T47D (cell line): ENCODE data around the gene SCFD2.

Experiments
- DNase-seq, 2 experiments: peaks; one replicate each; pipeline versions ENCODE4 v3.0.0 to v3.0.0-alpha.2; 2011 to 2012; ENCODE audit warnings: low read depth in 1 of 2, low spot score in 1 of 2
- JUND ChIP-seq: IDR thresholded peaks from 2 replicates; pipeline ENCODE4 v1.6.1; 2012; ENCODE audit warnings: low read depth
- in situ Hi-C: cut with HindIII; loops from 2 replicates; pipeline ENCODE4 v1.10.0; 2016; ENCODE audit warnings: low sequenced_read_pairs, low pct_unique_long_range_greater_than_20kb

Gene SCFD2

GRCh38 chr4:52889778-52890520, 475.9 kb downstream of the SCFD2 start:
- no peak for DNase-seq
- TF ChIP-seq JUND, result no peak
- in situ Hi-C loops, result no loop called here

GRCh38 chr4:52889354-52889753, 476.5 kb downstream of the SCFD2 start:
- TF ChIP-seq JUND, result no peak
- in situ Hi-C loops, result no loop called here
- no peak for DNase-seq

GRCh38 chr4:52884994-52885393, 480.9 kb downstream of the SCFD2 start:
- no peak for DNase-seq
- TF ChIP-seq JUND, result no peak
- in situ Hi-C loops, result no loop called here

GRCh38 chr4:52883707-52884669, 481.9 kb downstream of the SCFD2 start:
- DNase-seq, result no peak
- in situ Hi-C loops, result no loop called here
- TF ChIP-seq JUND, result no peak

GRCh38 chr4:52883183-52883621, 482.7 kb downstream of the SCFD2 start:
- TF ChIP-seq JUND, result no peak
- DNase-seq, result no peak
- in situ Hi-C loops, result no loop called here

DNA sequence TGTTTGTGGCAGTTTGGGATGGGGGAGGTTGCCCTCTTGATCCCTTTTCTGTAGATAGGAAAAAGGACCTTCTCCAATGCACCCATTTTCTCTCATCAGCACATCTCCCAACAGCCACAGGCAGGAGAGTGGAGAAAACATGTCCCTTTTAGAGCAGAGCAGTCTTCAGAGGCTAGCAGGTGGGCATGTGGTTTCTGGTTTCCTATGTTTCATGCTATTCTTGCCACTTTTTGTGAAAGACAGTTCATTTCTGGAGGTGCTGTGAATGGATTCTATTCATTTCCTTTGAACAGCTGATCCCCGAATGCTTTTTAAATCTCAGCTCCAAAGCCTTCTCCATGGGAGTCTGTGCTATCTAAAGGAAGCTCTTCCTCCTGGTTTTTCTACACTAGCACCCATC, 484.9 kb downstream of the SCFD2 start:
- TF ChIP-seq JUND, result no peak
- no peak for DNase-seq
- in situ Hi-C loops, result no loop called here

DNA sequence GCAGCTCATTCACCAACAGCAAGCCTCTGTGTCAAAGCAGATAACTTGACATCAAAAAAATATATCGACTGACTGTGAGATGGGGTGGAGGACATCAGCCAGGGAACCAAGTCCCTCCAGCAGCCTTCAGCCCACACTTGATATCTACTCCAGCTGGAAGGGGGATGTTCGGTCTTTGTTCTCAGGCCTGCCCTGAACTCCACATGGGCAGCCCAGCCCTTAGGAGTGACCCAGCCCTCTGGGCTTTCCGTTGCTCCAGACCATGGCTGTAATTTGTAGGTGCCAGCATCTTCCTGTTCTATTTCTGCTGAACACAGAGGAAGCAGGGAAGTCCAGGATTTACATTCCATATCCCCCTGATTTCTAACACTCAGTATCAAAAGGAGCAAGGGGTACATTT, 486.4 kb downstream of the SCFD2 start:
- DNase-seq, result no peak
- TF ChIP-seq JUND, result no peak
- in situ Hi-C loops, result no loop called here

GRCh38 chr4:52877694-52878093, 488.2 kb downstream of the SCFD2 start:
- no peak for DNase-seq
- in situ Hi-C loops, result no loop called here
- TF ChIP-seq JUND, result no peak

GRCh38 chr4:52877036-52877435, 488.8 kb downstream of the SCFD2 start:
- no peak for DNase-seq
- in situ Hi-C loops, result no loop called here
- no peak for TF ChIP-seq JUND

GRCh38 chr4:52876069-52876468, 489.8 kb downstream of the SCFD2 start:
- TF ChIP-seq JUND, result no peak
- in situ Hi-C loops, result no loop called here
- no peak for DNase-seq

GRCh38 chr4:52874948-52875347, 490.9 kb downstream of the SCFD2 start:
- no peak for TF ChIP-seq JUND
- in situ Hi-C loops, result no loop called here
- no peak for DNase-seq

DNA sequence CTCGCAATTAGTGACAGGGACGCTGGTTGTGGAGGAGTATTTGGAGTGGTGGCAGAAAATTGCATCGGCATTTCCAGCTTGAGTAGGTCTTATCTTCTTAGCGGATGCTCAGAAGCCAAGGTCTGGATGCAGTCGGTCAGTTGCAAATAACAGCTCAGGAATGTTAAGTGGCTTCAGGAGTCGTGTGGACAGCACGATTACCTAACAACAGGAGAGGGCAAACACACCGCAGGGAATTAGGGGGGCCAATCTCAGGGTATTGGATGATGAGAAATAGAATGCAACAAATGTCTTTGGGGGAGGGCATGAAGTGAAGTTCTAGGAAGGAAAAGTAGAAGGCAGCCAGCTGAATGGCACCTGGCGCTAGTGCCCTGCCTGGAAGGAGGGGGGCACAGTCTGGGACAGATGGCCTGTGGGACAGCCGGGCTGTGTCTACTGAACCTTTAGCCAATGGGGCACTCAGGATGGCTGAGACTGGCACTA, 492.0 kb downstream of the SCFD2 start:
- no peak for TF ChIP-seq JUND
- in situ Hi-C loops, result no loop called here
- DNase-seq, result no peak

DNA sequence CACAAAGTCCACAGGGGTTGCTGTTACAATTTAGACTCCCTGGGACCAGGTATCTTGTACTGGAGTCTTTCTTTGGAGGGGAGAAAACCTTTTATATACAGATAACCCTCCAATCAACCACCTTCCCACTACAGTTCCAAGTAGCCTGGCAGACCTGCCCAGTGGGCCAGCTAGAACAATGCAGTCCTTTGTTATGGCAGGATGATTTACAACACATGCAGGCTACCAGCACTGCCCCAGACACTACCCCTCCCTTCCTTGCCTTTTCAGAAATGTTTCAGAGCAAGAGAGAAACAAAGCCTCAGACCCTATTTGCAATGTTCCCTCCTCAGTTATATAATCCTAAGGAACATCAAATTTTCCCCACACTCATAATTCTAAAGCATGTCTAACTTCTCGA, 492.7 kb downstream of the SCFD2 start:
- in situ Hi-C loops, result no loop called here
- no peak for DNase-seq
- TF ChIP-seq JUND, result no peak
